Ishikawa (cell line): ENCODE results near the gene PARD6G.

Source experiments
- CEBPB ChIP-seq: IDR thresholded peaks from 2 replicates; pipeline ENCODE4 v1.6.1; 2012
- CREB1 ChIP-seq: IDR thresholded peaks from 2 replicates; pipeline ENCODE4 v1.6.1; 2012; ENCODE audit warnings: low read depth
- EGR1 ChIP-seq: IDR thresholded peaks from 2 replicates; pipeline ENCODE4 v1.6.1; 2012
- EP300 ChIP-seq: IDR thresholded peaks from 2 replicates; pipeline ENCODE4 v1.6.1; 2012; ENCODE audit warnings: borderline replicate concordance
- FOXM1 ChIP-seq: IDR thresholded peaks from 2 replicates; pipeline ENCODE4 v1.6.1; 2012; ENCODE audit warnings: low read depth, borderline replicate concordance
- NFIC ChIP-seq: IDR thresholded peaks from 2 replicates; pipeline ENCODE4 v1.6.1; 2012
- RAD21 ChIP-seq: IDR thresholded peaks from 2 replicates; pipeline ENCODE4 v1.6.1; 2012; ENCODE audit warnings: low read depth
- TAF1 ChIP-seq: IDR thresholded peaks from 2 replicates; pipeline ENCODE4 v1.6.1; 2012; ENCODE audit warnings: low read depth, mild to moderate bottlenecking
- TCF12 ChIP-seq: IDR thresholded peaks from 2 replicates; pipeline ENCODE4 v1.6.1; 2012; ENCODE audit warnings: low read depth
- TEAD4 ChIP-seq: IDR thresholded peaks from 2 replicates; pipeline ENCODE4 v1.6.1; 2012
- YY1 ChIP-seq: IDR thresholded peaks from 2 replicates; pipeline ENCODE4 v1.6.1; 2012; ENCODE audit warnings: low read depth
- ZBTB7A ChIP-seq: IDR thresholded peaks from 2 replicates; pipeline ENCODE4 v1.6.1; 2012; ENCODE audit warnings: low read depth
- TF ChIP-seq, protein P1 (sequence below): IDR thresholded peaks from 2 replicates; pipeline ENCODE4 v1.6.1; 2012
- TF ChIP-seq, protein P2 (sequence below): IDR thresholded peaks from 2 replicates; pipeline ENCODE4 v1.6.1; 2012
- TF ChIP-seq, protein P3 (sequence below): IDR thresholded peaks from 2 replicates; pipeline ENCODE4 v1.6.1; 2012; ENCODE audit warnings: low read depth, mild to moderate bottlenecking

The PARD6G gene

DNA sequence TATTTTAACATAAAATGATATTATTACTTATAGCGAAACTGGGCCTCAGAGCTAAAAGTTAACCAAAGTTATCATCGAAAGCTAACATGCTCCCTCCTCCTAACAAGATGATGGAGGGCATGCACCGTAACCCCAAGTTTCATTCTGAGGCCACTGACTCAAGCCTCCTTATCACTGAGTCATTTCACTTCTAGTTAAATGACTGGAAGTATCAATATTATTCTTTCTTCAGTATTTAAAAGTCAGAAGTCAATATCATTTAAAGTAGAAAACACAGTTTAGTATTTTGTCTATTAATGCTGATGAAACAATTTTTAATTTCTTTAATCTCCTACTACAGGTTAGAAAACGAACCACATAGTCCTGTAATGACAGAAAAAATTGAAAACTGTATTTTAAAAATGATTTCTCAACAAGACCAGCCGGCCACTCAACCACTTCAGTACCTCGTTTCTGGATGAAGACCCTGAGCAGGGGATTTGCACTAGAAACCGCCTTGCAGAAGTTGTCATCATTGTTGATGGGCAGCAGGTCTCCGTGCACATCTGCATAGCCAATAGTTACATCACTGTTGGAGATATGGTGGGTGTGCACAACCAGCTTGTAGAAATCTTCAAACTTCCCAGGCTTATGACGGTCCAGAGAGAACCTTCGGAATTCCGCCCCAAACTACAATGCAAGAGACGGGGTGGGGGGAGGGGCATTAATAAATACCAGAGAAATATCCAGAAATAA, 44.9 kb downstream of the PARD6G start:
- TF ChIP-seq FOXM1 (no peak), TAF1 (no peak), YY1 (no peak), CREB1 (no peak), NFIC (no peak), TCF12 (no peak), EGR1 (no peak), TEAD4 (no peak), EP300 (no peak), RAD21 (no peak), CEBPB (no peak), ZBTB7A (no peak)
- TF ChIP-seq, protein P1, sequence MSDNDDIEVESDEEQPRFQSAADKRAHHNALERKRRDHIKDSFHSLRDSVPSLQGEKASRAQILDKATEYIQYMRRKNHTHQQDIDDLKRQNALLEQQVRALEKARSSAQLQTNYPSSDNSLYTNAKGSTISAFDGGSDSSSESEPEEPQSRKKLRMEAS = no peak
- TF ChIP-seq, protein P2, sequence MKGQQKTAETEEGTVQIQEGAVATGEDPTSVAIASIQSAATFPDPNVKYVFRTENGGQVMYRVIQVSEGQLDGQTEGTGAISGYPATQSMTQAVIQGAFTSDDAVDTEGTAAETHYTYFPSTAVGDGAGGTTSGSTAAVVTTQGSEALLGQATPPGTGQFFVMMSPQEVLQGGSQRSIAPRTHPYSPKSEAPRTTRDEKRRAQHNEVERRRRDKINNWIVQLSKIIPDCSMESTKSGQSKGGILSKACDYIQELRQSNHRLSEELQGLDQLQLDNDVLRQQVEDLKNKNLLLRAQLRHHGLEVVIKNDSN = no peak
- TF ChIP-seq, protein P3, sequence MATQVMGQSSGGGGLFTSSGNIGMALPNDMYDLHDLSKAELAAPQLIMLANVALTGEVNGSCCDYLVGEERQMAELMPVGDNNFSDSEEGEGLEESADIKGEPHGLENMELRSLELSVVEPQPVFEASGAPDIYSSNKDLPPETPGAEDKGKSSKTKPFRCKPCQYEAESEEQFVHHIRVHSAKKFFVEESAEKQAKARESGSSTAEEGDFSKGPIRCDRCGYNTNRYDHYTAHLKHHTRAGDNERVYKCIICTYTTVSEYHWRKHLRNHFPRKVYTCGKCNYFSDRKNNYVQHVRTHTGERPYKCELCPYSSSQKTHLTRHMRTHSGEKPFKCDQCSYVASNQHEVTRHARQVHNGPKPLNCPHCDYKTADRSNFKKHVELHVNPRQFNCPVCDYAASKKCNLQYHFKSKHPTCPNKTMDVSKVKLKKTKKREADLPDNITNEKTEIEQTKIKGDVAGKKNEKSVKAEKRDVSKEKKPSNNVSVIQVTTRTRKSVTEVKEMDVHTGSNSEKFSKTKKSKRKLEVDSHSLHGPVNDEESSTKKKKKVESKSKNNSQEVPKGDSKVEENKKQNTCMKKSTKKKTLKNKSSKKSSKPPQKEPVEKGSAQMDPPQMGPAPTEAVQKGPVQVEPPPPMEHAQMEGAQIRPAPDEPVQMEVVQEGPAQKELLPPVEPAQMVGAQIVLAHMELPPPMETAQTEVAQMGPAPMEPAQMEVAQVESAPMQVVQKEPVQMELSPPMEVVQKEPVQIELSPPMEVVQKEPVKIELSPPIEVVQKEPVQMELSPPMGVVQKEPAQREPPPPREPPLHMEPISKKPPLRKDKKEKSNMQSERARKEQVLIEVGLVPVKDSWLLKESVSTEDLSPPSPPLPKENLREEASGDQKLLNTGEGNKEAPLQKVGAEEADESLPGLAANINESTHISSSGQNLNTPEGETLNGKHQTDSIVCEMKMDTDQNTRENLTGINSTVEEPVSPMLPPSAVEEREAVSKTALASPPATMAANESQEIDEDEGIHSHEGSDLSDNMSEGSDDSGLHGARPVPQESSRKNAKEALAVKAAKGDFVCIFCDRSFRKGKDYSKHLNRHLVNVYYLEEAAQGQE = no peak

DNA sequence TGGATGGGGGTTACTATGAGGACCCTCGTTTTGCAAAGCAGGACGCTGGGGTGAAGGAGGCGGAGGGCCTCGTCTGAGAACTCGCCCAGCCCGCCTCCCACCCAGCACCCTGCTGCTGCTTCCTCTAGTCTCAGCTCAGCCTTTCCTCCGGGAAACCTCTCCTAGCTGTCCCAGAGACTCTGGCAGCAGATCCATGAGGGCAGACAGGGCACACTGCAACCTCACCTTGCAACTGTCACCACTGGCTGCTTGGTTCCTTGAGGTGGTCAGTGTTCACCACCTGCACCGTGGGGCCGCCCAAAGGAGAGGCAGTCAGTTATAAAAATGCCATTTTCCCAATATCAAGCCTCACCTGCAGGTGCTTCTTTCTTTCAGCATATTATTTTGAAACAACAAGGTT, 45.6 kb downstream of the PARD6G start:
- TF ChIP-seq, protein P1 = no peak
- TF ChIP-seq, protein P3 = no peak
- TF ChIP-seq EGR1 = no peak
- no peak for TF ChIP-seq CREB1
- TF ChIP-seq RAD21 = no peak
- TF ChIP-seq, protein P2 = no peak
- no peak for TF ChIP-seq EP300
- no peak for TF ChIP-seq ZBTB7A
- TF ChIP-seq TEAD4 = no peak
- TF ChIP-seq TCF12 = no peak
- TF ChIP-seq CEBPB = no peak
- TF ChIP-seq YY1 = no peak
- TF ChIP-seq TAF1 = no peak
- no peak for TF ChIP-seq NFIC

DNA sequence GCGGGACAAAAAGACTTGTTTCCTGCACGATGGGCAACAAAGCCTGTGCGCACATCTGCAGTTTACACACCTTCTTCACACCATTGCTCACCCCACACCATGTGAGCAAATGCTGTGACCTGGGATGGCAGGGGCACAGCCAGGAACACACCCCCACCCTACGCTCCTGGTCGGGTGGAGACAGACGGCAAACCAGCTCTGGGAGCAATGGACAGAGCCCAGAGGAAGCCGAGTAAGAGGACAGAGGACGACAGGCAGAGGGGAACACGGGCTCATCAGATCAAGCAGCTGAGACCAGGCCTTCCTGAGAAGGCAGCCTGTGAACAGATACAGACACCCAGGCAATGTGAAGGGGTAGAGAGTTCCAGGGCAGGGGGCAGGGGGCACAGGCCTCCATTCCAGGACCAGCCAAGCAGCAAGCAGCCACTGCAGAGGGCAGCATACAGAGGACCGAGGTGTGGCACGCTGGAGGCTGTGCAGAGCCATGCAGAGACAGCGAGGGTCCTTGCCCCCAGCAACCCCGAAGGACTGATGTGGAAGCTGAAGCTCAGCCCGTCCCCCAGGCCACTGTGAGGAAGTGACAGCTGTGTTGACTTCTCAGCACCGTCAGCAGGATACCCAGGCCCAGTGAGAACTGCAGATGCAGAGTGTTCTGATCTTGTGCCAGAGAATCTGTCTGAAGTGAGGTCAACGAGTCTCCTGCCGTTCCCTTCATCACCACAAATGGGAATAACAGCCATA, 46.2 kb downstream of the PARD6G start:
- TF ChIP-seq, protein P2 = no peak
- TF ChIP-seq YY1 = no peak
- TF ChIP-seq TCF12 = no peak
- TF ChIP-seq TEAD4 = no peak
- TF ChIP-seq, protein P3 = no peak
- TF ChIP-seq NFIC = no peak
- TF ChIP-seq CREB1 = no peak
- TF ChIP-seq RAD21 = no peak
